Measurements from ENCODE around the gene PLEKHB2.

The PLEKHB2 gene

GRCh38 chr2:131127981-131128380, 22.8 kb downstream of the PLEKHB2 start:
- no peak for DNase-seq (ENCODE audit: low read depth)
- no peak overlapping the region for H3K4me3 ChIP-seq (replicated peaks; ENCODE audit: low read depth, low read length)
- no peak for TF ChIP-seq CTCF (IDR thresholded peaks at IDR 0.05; ENCODE audit: low read length, missing control alignments)

GRCh38 chr2:131130298-131130596, 25.1 kb downstream of the PLEKHB2 start:
- H3K4me3 ChIP-seq (replicated peaks; ENCODE audit: low read depth, low read length), result no peak overlapping the region
- DNase-seq (ENCODE audit: low read depth), result no peak
- TF ChIP-seq CTCF (IDR thresholded peaks at IDR 0.05; ENCODE audit: low read length, missing control alignments), result no peak

- no peak for DNase-seq (ENCODE audit: low read depth)
- TF ChIP-seq CTCF (IDR thresholded peaks at IDR 0.05; ENCODE audit: low read length, missing control alignments), result no peak
- H3K4me3 ChIP-seq (replicated peaks; ENCODE audit: low read depth, low read length), result no peak overlapping the region
These were observed 27.6 kb downstream of the PLEKHB2 start for GRCh38 chr2:131132729-131133128.

- H3K4me3 ChIP-seq (replicated peaks; ENCODE audit: low read depth, low read length), result no peak overlapping the region
- TF ChIP-seq CTCF (IDR thresholded peaks at IDR 0.05; ENCODE audit: low read length, missing control alignments), result no peak
These were observed 35.4 kb downstream of the PLEKHB2 start for GRCh38 chr2:131140581-131140980.

GRCh38 chr2:131142849-131143248, 37.7 kb downstream of the PLEKHB2 start:
- TF ChIP-seq CTCF (IDR thresholded peaks at IDR 0.05; ENCODE audit: low read length, missing control alignments), result no peak
- DNase-seq (ENCODE audit: low read depth), result no peak
- no peak overlapping the region for H3K4me3 ChIP-seq (replicated peaks; ENCODE audit: low read depth, low read length)

More at GRCh38 chr2:131140581-131140980, 35.4 kb downstream of the PLEKHB2 start:
- no peak for DNase-seq (ENCODE audit: low read depth)

- DNase-seq (ENCODE audit: low read depth), result no peak
- no peak overlapping the region for H3K4me3 ChIP-seq (replicated peaks; ENCODE audit: low read depth, low read length)
- TF ChIP-seq CTCF (IDR thresholded peaks at IDR 0.05; ENCODE audit: low read length, missing control alignments), result no peak
These were observed 38.7 kb downstream of the PLEKHB2 start for GRCh38 chr2:131143803-131144202.

GRCh38 chr2:131145040-131145439, 39.9 kb downstream of the PLEKHB2 start:
- no peak for TF ChIP-seq CTCF (IDR thresholded peaks at IDR 0.05; ENCODE audit: low read length, missing control alignments)
- no peak overlapping the region for H3K4me3 ChIP-seq (replicated peaks; ENCODE audit: low read depth, low read length)
- no peak for DNase-seq (ENCODE audit: low read depth)

Measured in fibroblast of pulmonary artery (primary cell).